GM12878 (cell line): Measurements from ENCODE around the gene RFX7. TPM values are rescaled to one million over a fixed set of nuclear protein-coding genes. Genes with fewer than 3 reads are reported as not detected.

Experiments
- ATAC-seq: fragments of 200-7000 bp; cut with Tn5 transposase; 3 replicates; pipeline ENCODE4 v1.9.1; 2020; ENCODE audit warnings: mild to moderate bottlenecking, moderate library complexity
- BruUV-seq: library from RNA; stranded (reverse); fragments of 400-500 nt; replicated peaks from 2 replicates; lab custom pipeline; 2021; lab: Mats Ljungman, UMichigan
- CTCF ChIA-PET: fragments of 300-600 bp; sonication (Branson Sonifier 250); formaldehyde crosslinking; extraction: SDS; loops from one replicate; lab custom pipeline; 2021; ENCODE audit warnings: inconsistent platforms; lab: Yijun Ruan, JAX
- POLR2A ChIA-PET: fragments of 350-600 bp; formaldehyde crosslinking; extraction: SDS; loops from one replicate; lab custom pipeline; 2021; ENCODE audit warnings: inconsistent platforms; lab: Charles Lee
- RAD21 ChIA-PET: fragments of 300-600 bp; sonication (Branson Sonifier 250); formaldehyde crosslinking; loops from one replicate; lab custom pipeline; 2023; ENCODE audit warnings: antibody characterized with exemption; ENCODE audit not compliant: unreplicated experiment; lab: Charles Lee
- SMC1A ChIA-PET: fragments of 300-600 bp; sonication (Branson Sonifier 250); formaldehyde crosslinking; loops from one replicate; lab custom pipeline; 2023; ENCODE audit not compliant: unreplicated experiment, uncharacterized antibody; lab: Charles Lee
- DNase-seq: peaks from one replicate; pipeline ENCODE4 v3.0.0-alpha.2; 2011; ENCODE audit warnings: low read depth, low spot score
- FAIRE-seq: peaks from 3 replicates; lab custom pipeline; 2011; peaks lifted over from hg19 to GRCh38; lab: Jason Lieb, UNC
- H2AFZ ChIP-seq: 2 replicates; pipeline ENCODE4 v1.6.0; 2011; ENCODE audit warnings: low read depth, low read length, control low read depth; ENCODE audit not compliant: control insufficient read depth
- H3K27ac ChIP-seq: 2 replicates; pipeline ENCODE4 v1.5.1; 2011; ENCODE audit warnings: control low read depth; ENCODE audit not compliant: control insufficient read depth, insufficient read depth
- H3K27me3 ChIP-seq, 2 experiments: replicated peaks in 1 of 2; 2 replicates each; pipeline versions ENCODE4 v1.6.0 to v1.6.1; 2011; ENCODE audit warnings: low read length in 1 of 2; ENCODE audit not compliant: control insufficient read depth in 2 of 2, insufficient read depth in 2 of 2
- H3K36me3 ChIP-seq, 2 experiments: 2 replicates each; pipeline ENCODE4 v1.5.1; 2011; ENCODE audit warnings: low read length in 1 of 2; ENCODE audit not compliant: control insufficient read depth in 2 of 2, insufficient read depth in 2 of 2
- H3K4me1 ChIP-seq: 2 replicates; pipeline ENCODE4 v1.6.1; 2011; ENCODE audit warnings: mild to moderate bottlenecking, low read length, moderate library complexity, mixed read lengths; ENCODE audit not compliant: control insufficient read depth, insufficient read depth
- H3K4me2 ChIP-seq: 2 replicates; pipeline ENCODE4 v1.6.0; 2011; ENCODE audit warnings: control low read depth; ENCODE audit not compliant: control insufficient read depth, insufficient read depth
- H3K4me3 ChIP-seq: fragments of 200-600 bp; sonication (generic); 2 replicates; pipeline ENCODE4 v1.5.1; 2016
- H3K79me2 ChIP-seq: 2 replicates; pipeline ENCODE4 v1.6.0; 2011; ENCODE audit warnings: low read length; ENCODE audit not compliant: control insufficient read depth, insufficient read depth
- H3K9ac ChIP-seq: 2 replicates; pipeline ENCODE4 v1.8.0; 2011; ENCODE audit warnings: low read length, control low read depth, mixed read lengths; ENCODE audit not compliant: control insufficient read depth, insufficient read depth
- H3K9me3 ChIP-seq: replicated peaks from 3 replicates; pipeline ENCODE4 v1.5.1; 2011; ENCODE audit warnings: mild to moderate bottlenecking, low read length; ENCODE audit not compliant: control insufficient read depth, insufficient read depth
- H4K20me1 ChIP-seq: 2 replicates; pipeline ENCODE4 v1.6.0; 2011; ENCODE audit not compliant: control insufficient read depth, insufficient read depth
- BCL11A ChIP-seq: IDR thresholded peaks from 2 replicates; pipeline ENCODE4 v1.6.1; 2011; ENCODE audit warnings: low read depth, low read length
- BHLHE40 ChIP-seq, 2 experiments: fragments of 450-650 bp in 1 of 2; IDR thresholded peaks; 2 replicates each; pipeline ENCODE4 v1.6.1; 2011 to 2017; ENCODE audit warnings: low read depth in 2 of 2, borderline replicate concordance in 1 of 2, improper control_type of control experiment in 1 of 2, low read length in 1 of 2, mild to moderate bottlenecking in 1 of 2
- CBFB ChIP-seq: IDR thresholded peaks from 2 replicates; pipeline ENCODE4 v1.6.1; 2016; ENCODE audit warnings: antibody characterized with exemption, low read depth
- POLR2A ChIP-seq: IDR thresholded peaks from 2 replicates; pipeline ENCODE4 v1.6.1; 2011; ENCODE audit warnings: low read depth, mild to moderate bottlenecking, low read length
- SRF ChIP-seq, 2 experiments: IDR thresholded peaks; 2 replicates each; pipeline ENCODE4 v1.6.1; 2011; ENCODE audit warnings: low read depth in 2 of 2, low read length in 2 of 2, mild to moderate bottlenecking in 1 of 2, moderate library complexity in 1 of 2
- WGBS: methylation state at CpG from one replicate; pipeline ENCODE4 v1.1.6; 2016; ENCODE audit warnings: low lambda C conversion rate; ENCODE audit not compliant: insufficient replicate concordance, insufficient coverage; ENCODE audit errors: missing lambda C conversion rate; 5-methylcytosine and 5-hydroxymethylcytosine counted together
- in situ Hi-C: fragments of 300-500 bp; cut with MboI; formaldehyde crosslinking; loops from 9 replicates; pipeline ENCODE4 v1.14.3; 2018; ENCODE audit warnings: mixed read lengths
- intact Hi-C: fragments of 100-400 bp; cut with micrococcal nuclease; formaldehyde crosslinking; loops from one replicate; pipeline ENCODE4 v1.14.2; 2022; ENCODE audit not compliant: unreplicated experiment
- polyA plus RNA-seq, 11 experiments: library from polyadenylated mRNA; depleted of rRNA in 4 of 11; unstranded in 6 of 11; stranded (reverse) in 5 of 11; fragments of >200 nt; fragmentation: Nextera tagmentation in 4 of 11; fragmentation: Illumina TruSeq in 1 of 11; extraction: Ambion mirVana in 4 of 11; extraction: Trizol in 1 of 11; gene quantifications; 1 replicate in 1 of 11; 2 replicates in 10 of 11; pipeline versions ENCODE4 v1.2.1 to v1.2.3, GENCODE V29; 2011 to 2016; ENCODE audit warnings: inconsistent platforms in 2 of 11, missing spikeins in 2 of 11, low read depth in 1 of 11
- total RNA-seq, 4 experiments: library from RNA; depleted of rRNA in 3 of 4; stranded (reverse); fragments of >200 nt in 3 of 4; fragmentation: Illumina TruSeq in 1 of 4; extraction: Trizol in 1 of 4; gene quantifications; 2 replicates each; pipeline versions ENCODE4 v1.2.1 to v1.2.3, GENCODE V29; 2013 to 2021
- TF ChIP-seq, protein P1 (sequence below): fragments of 450-650 bp; conservative IDR thresholded peaks from 2 replicates; pipeline ENCODE4 v1.6.1; 2017; ENCODE audit warnings: mild to moderate bottlenecking, moderate library complexity
- TF ChIP-seq, protein P2 (sequence below): IDR thresholded peaks from 2 replicates; pipeline ENCODE4 v1.6.1; 2011; ENCODE audit warnings: mild to moderate bottlenecking, low read depth, low read length, moderate library complexity; ENCODE audit not compliant: insufficient replicate concordance

Gene RFX7
- total and polyA plus RNA-seq, 10 of the 15 experiments (the other 5 are each of a cell fraction or from before 2014, with no cell fraction given), result 3.2 to 31.4 (median 10.7) TPM

DNA sequence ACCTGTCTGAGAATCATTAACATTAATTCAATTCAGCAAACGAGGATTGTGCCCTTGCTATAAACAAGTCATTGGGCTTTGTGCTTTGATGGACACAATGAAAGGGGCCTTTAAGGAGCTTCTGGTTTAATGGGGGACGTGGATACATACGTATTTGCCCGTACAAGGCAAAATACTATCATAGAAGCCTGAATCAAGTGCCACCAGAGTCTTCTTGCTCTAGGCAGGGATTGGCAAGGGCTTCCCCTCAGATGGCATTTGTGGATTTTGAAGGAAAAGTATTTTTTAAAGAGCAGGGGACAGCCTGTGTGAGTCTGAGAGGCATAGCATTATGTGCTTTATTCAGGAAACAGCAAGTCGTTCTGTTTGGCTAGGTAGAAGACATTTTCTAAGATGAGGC is 166.6 kb downstream of the RFX7 start (continued):
- TF ChIP-seq BCL11A (no peak), SRF (IDR thresholded peaks at IDR 0.05; ENCODE audit: low read depth in 2 of 2, low read length in 2 of 2) (no peak)

GRCh38 chr15:56076640-56077039 is 167.0 kb downstream of the RFX7 start:
- in situ Hi-C loops, result no loop called here
- intact Hi-C loops, result no loop called here
- TF ChIP-seq POLR2A (no peak), CBFB (no peak), BHLHE40 (IDR thresholded peaks at IDR 0.05; ENCODE audit: borderline replicate concordance in 1 of 2, low read depth in 2 of 2, low read length in 1 of 2) (no peak)
- TF ChIP-seq, protein P1, sequence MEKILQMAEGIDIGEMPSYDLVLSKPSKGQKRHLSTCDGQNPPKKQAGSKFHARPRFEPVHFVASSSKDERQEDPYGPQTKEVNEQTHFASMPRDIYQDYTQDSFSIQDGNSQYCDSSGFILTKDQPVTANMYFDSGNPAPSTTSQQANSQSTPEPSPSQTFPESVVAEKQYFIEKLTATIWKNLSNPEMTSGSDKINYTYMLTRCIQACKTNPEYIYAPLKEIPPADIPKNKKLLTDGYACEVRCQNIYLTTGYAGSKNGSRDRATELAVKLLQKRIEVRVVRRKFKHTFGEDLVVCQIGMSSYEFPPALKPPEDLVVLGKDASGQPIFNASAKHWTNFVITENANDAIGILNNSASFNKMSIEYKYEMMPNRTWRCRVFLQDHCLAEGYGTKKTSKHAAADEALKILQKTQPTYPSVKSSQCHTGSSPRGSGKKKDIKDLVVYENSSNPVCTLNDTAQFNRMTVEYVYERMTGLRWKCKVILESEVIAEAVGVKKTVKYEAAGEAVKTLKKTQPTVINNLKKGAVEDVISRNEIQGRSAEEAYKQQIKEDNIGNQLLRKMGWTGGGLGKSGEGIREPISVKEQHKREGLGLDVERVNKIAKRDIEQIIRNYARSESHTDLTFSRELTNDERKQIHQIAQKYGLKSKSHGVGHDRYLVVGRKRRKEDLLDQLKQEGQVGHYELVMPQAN, result no peak
- TF ChIP-seq, protein P2, sequence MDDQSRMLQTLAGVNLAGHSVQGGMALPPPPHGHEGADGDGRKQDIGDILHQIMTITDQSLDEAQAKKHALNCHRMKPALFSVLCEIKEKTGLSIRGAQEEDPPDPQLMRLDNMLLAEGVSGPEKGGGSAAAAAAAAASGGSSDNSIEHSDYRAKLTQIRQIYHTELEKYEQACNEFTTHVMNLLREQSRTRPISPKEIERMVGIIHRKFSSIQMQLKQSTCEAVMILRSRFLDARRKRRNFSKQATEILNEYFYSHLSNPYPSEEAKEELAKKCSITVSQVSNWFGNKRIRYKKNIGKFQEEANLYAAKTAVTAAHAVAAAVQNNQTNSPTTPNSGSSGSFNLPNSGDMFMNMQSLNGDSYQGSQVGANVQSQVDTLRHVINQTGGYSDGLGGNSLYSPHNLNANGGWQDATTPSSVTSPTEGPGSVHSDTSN, result no peak
- TF ChIP-seq, all 136 proteins: peak for 0
- Histone ChIP-seq H3K36me3 (no peaks in the 10 kb centered on the region), H3K9me3 (no peaks in the 10 kb centered on the region), H3K4me2 (no peak overlapping the region), H3K79me2 (no peaks in the 10 kb centered on the region), H3K4me1 (no peaks in the 10 kb centered on the region), H3K4me3 (no peak overlapping the region), H3K27me3 (no peaks in the 10 kb centered on the region), H3K27ac (no peak overlapping the region), H3K9ac (no peak overlapping the region), H2AFZ (no peak overlapping the region), H4K20me1 (no peaks in the 10 kb centered on the region)
- ATAC-seq (no peak), FAIRE-seq (no peak), DNase-seq (no peak)
- SMC1A ChIA-PET, result interaction anchor here (1.2 kb wide), 1 partner anchor 10 kb away, joined by 3 read pairs; no protein-coding TSS in a partner anchor
- BruUV-seq, result no TSS peak
- POLR2A ChIA-PET, result no interaction called here
- RAD21 ChIA-PET, result no interaction called here
- CTCF ChIA-PET, result no interaction called here
- WGBS, result 24% methylated on average over 2 of the region's 2 CpGs
